ENCODE measurements around the gene CACNG3.

The CACNG3 gene

GRCh38 chr16:24302636-24303035, 46.5 kb downstream of the CACNG3 start:
- no peak for ATAC-seq
- TF ChIP-seq TOX (CRISPR knock-in tag; IDR thresholded peaks at IDR 0.05; ENCODE audit: borderline replicate concordance): no peak
- TF ChIP-seq PPARA (CRISPR knock-in tag; IDR thresholded peaks at IDR 0.05; ENCODE audit: borderline replicate concordance): no peak

- no peak for ATAC-seq
- no peak for TF ChIP-seq SNAI2 (CRISPR knock-in tag; IDR thresholded peaks at IDR 0.05)
- TF ChIP-seq ZFP3 (CRISPR knock-in tag; IDR thresholded peaks at IDR 0.05): no peak
- no peak for TF ChIP-seq PPARA (CRISPR knock-in tag; IDR thresholded peaks at IDR 0.05; ENCODE audit: borderline replicate concordance)
- no peak for TF ChIP-seq ZNF565 (CRISPR knock-in tag; conservative IDR thresholded peaks at IDR 0.05; ENCODE audit: low read depth)
- TF ChIP-seq ZFP30 (CRISPR knock-in tag; IDR thresholded peaks at IDR 0.05): no peak
- TF ChIP-seq ZNF8 (CRISPR knock-in tag; IDR thresholded peaks at IDR 0.05): no peak
Measured at GRCh38 chr16:24308200-24308599, 52.1 kb downstream of the CACNG3 start.

DNA sequence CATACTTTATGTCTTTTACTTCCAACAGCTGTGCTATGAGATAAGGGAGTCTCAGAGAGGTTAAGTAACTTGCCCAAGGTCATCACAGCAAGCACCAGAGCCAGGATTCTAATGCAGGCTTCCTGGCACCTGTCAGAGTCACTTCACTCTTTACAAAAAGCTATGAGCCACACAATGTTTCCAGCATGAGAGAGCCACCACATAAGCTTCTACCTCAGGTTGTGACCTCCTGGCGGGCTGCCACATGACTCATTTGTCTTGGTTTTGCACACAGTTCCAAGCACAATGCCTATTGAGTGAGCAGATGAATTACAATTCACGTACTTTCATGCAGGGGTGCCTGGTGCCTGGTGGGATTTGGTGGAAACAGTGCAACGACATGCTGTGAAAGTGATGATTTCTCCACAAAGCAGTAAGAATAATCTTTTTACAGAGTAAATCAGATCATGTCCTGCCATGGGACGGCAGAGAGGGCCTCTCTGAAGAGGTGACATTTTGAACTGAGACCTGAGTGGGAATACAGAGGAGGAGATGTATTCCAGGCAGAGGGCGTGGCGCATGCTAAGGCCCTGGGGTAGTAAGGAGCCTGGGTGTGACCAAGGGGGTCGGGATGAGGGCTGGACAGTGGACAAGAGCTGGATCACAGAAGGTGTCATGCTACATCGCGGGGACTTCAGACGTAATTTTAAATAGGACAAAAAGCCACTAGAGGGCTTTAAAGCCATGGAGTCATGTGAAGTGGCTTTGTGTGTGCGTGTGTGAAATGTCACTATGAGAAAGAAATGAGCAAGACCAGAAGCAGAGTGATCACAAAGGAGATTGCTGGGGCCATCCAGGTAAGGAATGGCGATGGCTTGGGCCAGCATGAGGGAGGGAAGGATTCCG, 53.4 kb downstream of the CACNG3 start:
- TF ChIP-seq OSR1 (CRISPR knock-in tag; IDR thresholded peaks at IDR 0.05) (no peak), ESRRG (CRISPR knock-in tag; IDR thresholded peaks at IDR 0.05) (no peak), RARB (CRISPR knock-in tag; IDR thresholded peaks at IDR 0.05) (no peak), CREB5 (CRISPR knock-in tag; IDR thresholded peaks at IDR 0.05; ENCODE audit: low read depth) (no peak), ZC3H10 (CRISPR knock-in tag; IDR thresholded peaks at IDR 0.05) (no peak), ZNF8 (CRISPR knock-in tag; IDR thresholded peaks at IDR 0.05) (no peak), ZNF565 (CRISPR knock-in tag; conservative IDR thresholded peaks at IDR 0.05; ENCODE audit: low read depth) (no peak), TCF4 (CRISPR knock-in tag; IDR thresholded peaks at IDR 0.05; ENCODE audit: borderline replicate concordance) (no peak), BACH2 (CRISPR knock-in tag; IDR thresholded peaks at IDR 0.05; ENCODE audit: borderline replicate concordance) (no peak), ZFP3 (CRISPR knock-in tag; IDR thresholded peaks at IDR 0.05) (no peak), ZNF70 (CRISPR knock-in tag; IDR thresholded peaks at IDR 0.05) (no peak)
- TF ChIP-seq, protein P1, sequence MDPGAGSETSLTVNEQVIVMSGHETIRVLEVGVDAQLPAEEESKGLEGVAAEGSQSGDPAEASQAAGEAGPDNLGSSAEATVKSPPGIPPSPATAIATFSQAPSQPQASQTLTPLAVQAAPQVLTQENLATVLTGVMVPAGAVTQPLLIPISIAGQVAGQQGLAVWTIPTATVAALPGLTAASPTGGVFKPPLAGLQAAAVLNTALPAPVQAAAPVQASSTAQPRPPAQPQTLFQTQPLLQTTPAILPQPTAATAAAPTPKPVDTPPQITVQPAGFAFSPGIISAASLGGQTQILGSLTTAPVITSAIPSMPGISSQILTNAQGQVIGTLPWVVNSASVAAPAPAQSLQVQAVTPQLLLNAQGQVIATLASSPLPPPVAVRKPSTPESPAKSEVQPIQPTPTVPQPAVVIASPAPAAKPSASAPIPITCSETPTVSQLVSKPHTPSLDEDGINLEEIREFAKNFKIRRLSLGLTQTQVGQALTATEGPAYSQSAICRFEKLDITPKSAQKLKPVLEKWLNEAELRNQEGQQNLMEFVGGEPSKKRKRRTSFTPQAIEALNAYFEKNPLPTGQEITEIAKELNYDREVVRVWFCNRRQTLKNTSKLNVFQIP (CRISPR knock-in tag; IDR thresholded peaks at IDR 0.05; ENCODE audit: borderline replicate concordance, low read depth): no peak
- TF ChIP-seq, protein P2, sequence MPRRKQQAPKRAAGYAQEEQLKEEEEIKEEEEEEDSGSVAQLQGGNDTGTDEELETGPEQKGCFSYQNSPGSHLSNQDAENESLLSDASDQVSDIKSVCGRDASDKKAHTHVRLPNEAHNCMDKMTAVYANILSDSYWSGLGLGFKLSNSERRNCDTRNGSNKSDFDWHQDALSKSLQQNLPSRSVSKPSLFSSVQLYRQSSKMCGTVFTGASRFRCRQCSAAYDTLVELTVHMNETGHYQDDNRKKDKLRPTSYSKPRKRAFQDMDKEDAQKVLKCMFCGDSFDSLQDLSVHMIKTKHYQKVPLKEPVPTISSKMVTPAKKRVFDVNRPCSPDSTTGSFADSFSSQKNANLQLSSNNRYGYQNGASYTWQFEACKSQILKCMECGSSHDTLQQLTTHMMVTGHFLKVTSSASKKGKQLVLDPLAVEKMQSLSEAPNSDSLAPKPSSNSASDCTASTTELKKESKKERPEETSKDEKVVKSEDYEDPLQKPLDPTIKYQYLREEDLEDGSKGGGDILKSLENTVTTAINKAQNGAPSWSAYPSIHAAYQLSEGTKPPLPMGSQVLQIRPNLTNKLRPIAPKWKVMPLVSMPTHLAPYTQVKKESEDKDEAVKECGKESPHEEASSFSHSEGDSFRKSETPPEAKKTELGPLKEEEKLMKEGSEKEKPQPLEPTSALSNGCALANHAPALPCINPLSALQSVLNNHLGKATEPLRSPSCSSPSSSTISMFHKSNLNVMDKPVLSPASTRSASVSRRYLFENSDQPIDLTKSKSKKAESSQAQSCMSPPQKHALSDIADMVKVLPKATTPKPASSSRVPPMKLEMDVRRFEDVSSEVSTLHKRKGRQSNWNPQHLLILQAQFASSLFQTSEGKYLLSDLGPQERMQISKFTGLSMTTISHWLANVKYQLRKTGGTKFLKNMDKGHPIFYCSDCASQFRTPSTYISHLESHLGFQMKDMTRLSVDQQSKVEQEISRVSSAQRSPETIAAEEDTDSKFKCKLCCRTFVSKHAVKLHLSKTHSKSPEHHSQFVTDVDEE (CRISPR knock-in tag; IDR thresholded peaks at IDR 0.05): no peak
- TF ChIP-seq, protein P3, sequence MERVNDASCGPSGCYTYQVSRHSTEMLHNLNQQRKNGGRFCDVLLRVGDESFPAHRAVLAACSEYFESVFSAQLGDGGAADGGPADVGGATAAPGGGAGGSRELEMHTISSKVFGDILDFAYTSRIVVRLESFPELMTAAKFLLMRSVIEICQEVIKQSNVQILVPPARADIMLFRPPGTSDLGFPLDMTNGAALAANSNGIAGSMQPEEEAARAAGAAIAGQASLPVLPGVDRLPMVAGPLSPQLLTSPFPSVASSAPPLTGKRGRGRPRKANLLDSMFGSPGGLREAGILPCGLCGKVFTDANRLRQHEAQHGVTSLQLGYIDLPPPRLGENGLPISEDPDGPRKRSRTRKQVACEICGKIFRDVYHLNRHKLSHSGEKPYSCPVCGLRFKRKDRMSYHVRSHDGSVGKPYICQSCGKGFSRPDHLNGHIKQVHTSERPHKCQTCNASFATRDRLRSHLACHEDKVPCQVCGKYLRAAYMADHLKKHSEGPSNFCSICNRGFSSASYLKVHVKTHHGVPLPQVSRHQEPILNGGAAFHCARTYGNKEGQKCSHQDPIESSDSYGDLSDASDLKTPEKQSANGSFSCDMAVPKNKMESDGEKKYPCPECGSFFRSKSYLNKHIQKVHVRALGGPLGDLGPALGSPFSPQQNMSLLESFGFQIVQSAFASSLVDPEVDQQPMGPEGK (CRISPR knock-in tag; IDR thresholded peaks at IDR 0.05; ENCODE audit: borderline replicate concordance): no peak
- ATAC-seq: no peak

DNA sequence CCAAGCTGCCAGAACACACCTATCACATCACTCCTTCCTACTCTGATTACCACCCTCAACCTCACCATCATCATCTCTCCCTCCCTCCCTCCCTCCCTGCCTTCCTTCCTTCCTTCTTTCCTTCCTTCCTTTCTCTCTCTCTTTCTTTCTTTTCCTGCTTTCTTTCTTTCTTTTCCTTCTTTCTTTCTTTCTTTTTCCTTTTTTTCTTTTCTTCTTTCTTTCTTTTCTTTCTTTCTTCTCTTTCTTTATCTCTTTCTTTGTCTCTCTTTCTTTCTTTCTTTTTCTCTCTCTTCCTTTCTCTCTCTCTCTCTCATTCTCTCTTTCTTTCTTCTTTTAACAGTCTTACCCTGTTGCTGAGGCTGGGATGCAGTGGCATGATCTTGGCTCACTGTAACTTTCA, 59.2 kb downstream of the CACNG3 start:
- TF ChIP-seq RARB (CRISPR knock-in tag; IDR thresholded peaks at IDR 0.05): no peak
- TF ChIP-seq OSR1 (CRISPR knock-in tag; IDR thresholded peaks at IDR 0.05): no peak
- no peak for TF ChIP-seq ISL1 (CRISPR knock-in tag; IDR thresholded peaks at IDR 0.05)
- no peak for TF ChIP-seq ZNF70 (CRISPR knock-in tag; IDR thresholded peaks at IDR 0.05)
- TF ChIP-seq, protein P2 (CRISPR knock-in tag; IDR thresholded peaks at IDR 0.05): no peak
- no peak for TF ChIP-seq ZNF8 (CRISPR knock-in tag; IDR thresholded peaks at IDR 0.05)
- TF ChIP-seq, protein P1 (CRISPR knock-in tag; IDR thresholded peaks at IDR 0.05; ENCODE audit: borderline replicate concordance, low read depth): no peak
- no peak for TF ChIP-seq ARNTL (CRISPR knock-in tag; IDR thresholded peaks at IDR 0.05; ENCODE audit: borderline replicate concordance, low read depth)
- no peak for ATAC-seq

Data from SK-N-SH treated with all-trans-retinoic acid at 6 μM for 48 hours (cell line).